H1 (cell line): ENCODE results near the gene AIFM1. TPM values are rescaled to one million over a fixed set of nuclear protein-coding genes. Genes with fewer than 3 reads are reported as not detected.

ENCODE experiments used
- BCL11A ChIP-seq, 2 experiments: IDR thresholded peaks; one replicate each; pipeline ENCODE4 v1.6.1; 2011; ENCODE audit warnings: low read depth in 2 of 2, low read length in 2 of 2, mild to moderate bottlenecking in 2 of 2
- CHD7 ChIP-seq: fragments of 300-600 bp; sonication (generic); IDR thresholded peaks from 2 replicates; pipeline ENCODE4 v1.7.1; 2012; ENCODE audit warnings: low read length, moderate library complexity, mild to moderate bottlenecking, inconsistent platforms; ENCODE audit not compliant: insufficient replicate concordance
- GTF2F1 ChIP-seq: IDR thresholded peaks from 2 replicates; pipeline ENCODE4 v1.6.1; 2012; ENCODE audit warnings: low read depth, low read length, improper control_type of control experiment, borderline replicate concordance
- KDM1A ChIP-seq: fragments of 200-600, 300-600 bp; sonication (generic); IDR thresholded peaks from 2 replicates; pipeline ENCODE4 v1.7.1; 2016; ENCODE audit warnings: mild to moderate bottlenecking, low read length, borderline replicate concordance
- KDM5A ChIP-seq: fragments of 200-600 bp; IDR thresholded peaks from 2 replicates; pipeline ENCODE4 v1.7.1; 2012; ENCODE audit warnings: mild to moderate bottlenecking, low read length, inconsistent platforms, mixed read lengths
- MAX ChIP-seq: IDR thresholded peaks from 2 replicates; pipeline ENCODE4 v1.6.1; 2012; ENCODE audit warnings: inconsistent platforms
- NRF1 ChIP-seq: IDR thresholded peaks from 2 replicates; pipeline ENCODE4 v1.6.1; 2011; ENCODE audit warnings: mild to moderate bottlenecking, low read depth, low read length, improper control_type of control experiment
- PHF8 ChIP-seq: fragments of 200-600 bp; sonication (generic); conservative IDR thresholded peaks from 2 replicates; pipeline ENCODE4 v1.7.1; 2012; ENCODE audit warnings: low read depth, mild to moderate bottlenecking, inconsistent platforms, low read length, moderate library complexity
- SIN3A ChIP-seq, 2 experiments: IDR thresholded peaks in 1 of 2; conservative IDR thresholded peaks in 1 of 2; 2 replicates each; pipeline ENCODE4 v1.6.1; 2011 to 2012; ENCODE audit warnings: low read length in 2 of 2, improper control_type of control experiment in 1 of 2, low read depth in 1 of 2, mild to moderate bottlenecking in 1 of 2
- TAF1 ChIP-seq: IDR thresholded peaks from 2 replicates; pipeline ENCODE4 v1.6.1; 2011; ENCODE audit warnings: mild to moderate bottlenecking, low read depth, low read length
- TAF7 ChIP-seq: optimal IDR thresholded peaks from 2 replicates; pipeline ENCODE3; 2011; ENCODE audit warnings: low read depth, mild to moderate bottlenecking, inconsistent platforms, low read length, moderate library complexity, borderline replicate concordance
- ZNF274 ChIP-seq: IDR thresholded peaks from 2 replicates; pipeline ENCODE4 v1.7.0; 2012; ENCODE audit warnings: low read length, borderline replicate concordance; ENCODE audit errors: extremely low read depth
- polyA plus RNA-seq, 7 experiments: library from polyadenylated mRNA; depleted of rRNA in 3 of 7; stranded (reverse) in 5 of 7; unstranded in 2 of 7; fragments of >200 nt in 5 of 7; fragments of 200-250 nt in 2 of 7; gene quantifications; 1 replicate in 5 of 7; 2 replicates in 1 of 7; 4 replicates in 1 of 7; pipeline versions ENCODE4 v1.2.1 to v1.2.3, GENCODE V29; 2011 to 2013; ENCODE audit warnings: missing spikeins in 2 of 7, mixed read lengths in 2 of 7
- total RNA-seq: library from RNA; stranded (reverse); fragmentation: NEBNext Ultra II Directional; extraction: Animal tissue kit (Norgen Biotek cat#: 25700); gene quantifications from 2 replicates; pipeline ENCODE4 v1.2.1, GENCODE V29; 2021

The AIFM1 gene
- total and polyA plus RNA-seq, 2 of the 8 experiments (the other 6 are each of a cell fraction or from before 2014, with no cell fraction given): 34.1 to 55.4 TPM

- TF ChIP-seq CHD7: no peak
- TF ChIP-seq GTF2F1: no peak
- TF ChIP-seq BCL11A (IDR thresholded peaks at IDR 0.05; ENCODE audit: low read depth in 2 of 2, low read length in 2 of 2): no peak
- no peak for TF ChIP-seq PHF8
- TF ChIP-seq KDM5A: no peak
- no peak for TF ChIP-seq SIN3A (conservative IDR thresholded peaks at IDR 0.05 in 1 of 2, IDR thresholded peaks at IDR 0.05 in 1 of 2; ENCODE audit: low read depth in 1 of 2, low read length in 2 of 2)
- no peak for TF ChIP-seq TAF7
- no peak for TF ChIP-seq TAF1
- TF ChIP-seq MAX: no peak
- TF ChIP-seq ZNF274: no peak
- TF ChIP-seq NRF1: no peak
- no peak for TF ChIP-seq KDM1A
Measured at GRCh38 chrX:130197464-130197863, 31.8 kb upstream of the AIFM1 start (continued).
